ENCODE data around the gene TUBA3D.
"Not testable (repeated sequence)": the region's sequence is repeated elsewhere in the genome, so short reads cannot be mapped to it uniquely, and the experiment has no call there.

Gene TUBA3D

GRCh38 chr2:131492418-131493198, 16.7 kb downstream of the TUBA3D start:
- TF ChIP-seq, protein P1, sequence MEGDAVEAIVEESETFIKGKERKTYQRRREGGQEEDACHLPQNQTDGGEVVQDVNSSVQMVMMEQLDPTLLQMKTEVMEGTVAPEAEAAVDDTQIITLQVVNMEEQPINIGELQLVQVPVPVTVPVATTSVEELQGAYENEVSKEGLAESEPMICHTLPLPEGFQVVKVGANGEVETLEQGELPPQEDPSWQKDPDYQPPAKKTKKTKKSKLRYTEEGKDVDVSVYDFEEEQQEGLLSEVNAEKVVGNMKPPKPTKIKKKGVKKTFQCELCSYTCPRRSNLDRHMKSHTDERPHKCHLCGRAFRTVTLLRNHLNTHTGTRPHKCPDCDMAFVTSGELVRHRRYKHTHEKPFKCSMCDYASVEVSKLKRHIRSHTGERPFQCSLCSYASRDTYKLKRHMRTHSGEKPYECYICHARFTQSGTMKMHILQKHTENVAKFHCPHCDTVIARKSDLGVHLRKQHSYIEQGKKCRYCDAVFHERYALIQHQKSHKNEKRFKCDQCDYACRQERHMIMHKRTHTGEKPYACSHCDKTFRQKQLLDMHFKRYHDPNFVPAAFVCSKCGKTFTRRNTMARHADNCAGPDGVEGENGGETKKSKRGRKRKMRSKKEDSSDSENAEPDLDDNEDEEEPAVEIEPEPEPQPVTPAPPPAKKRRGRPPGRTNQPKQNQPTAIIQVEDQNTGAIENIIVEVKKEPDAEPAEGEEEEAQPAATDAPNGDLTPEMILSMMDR (IDR thresholded peaks at IDR 0.05; ENCODE audit: low read depth, low read length, missing control alignments) = peak; percentile 73
- DNase-seq (ENCODE audit: low read depth) = peak; percentile 93
- H3K4me3 ChIP-seq (ENCODE audit: low read depth, low read length) = peak overlapping the region; percentile 99

DNA sequence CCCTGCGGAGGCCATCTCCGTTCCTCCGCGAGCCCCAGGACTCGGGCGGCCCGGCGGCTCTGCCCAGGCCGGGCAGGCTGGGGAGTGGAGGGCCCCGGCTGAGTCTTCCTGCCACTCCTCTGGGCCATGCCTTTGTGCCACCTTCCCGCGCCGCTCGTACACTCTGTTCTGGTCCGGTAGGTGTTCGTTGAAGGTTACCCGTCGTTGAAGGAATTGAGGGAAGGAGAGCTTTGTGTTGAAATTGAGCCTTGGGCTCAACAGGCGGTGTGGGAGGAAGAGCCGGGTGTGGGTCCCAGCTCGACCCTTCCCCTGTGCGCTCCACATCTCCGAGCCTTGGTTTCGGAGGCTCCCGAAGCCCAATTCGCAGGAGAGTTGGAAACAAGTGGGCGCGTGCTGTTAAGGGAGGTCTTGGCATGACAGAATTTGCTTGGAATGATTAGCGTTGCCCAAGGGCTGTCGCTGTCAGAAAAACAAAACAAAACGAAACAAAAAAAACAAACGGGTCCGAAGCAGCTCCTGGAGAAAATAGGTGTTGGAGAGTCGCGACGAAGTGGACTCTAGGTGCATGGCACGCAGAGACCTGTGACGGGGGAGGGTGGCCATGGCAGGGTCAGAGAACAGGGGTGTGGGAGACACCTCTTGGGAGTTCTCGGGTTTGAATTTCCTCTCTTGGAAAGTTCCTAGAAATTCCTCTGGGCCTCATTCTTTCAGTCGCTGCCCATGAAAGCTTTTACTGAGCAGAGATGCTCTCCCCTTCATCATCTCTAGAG, 17.5 kb downstream of the TUBA3D start:
- H3K4me3 ChIP-seq (ENCODE audit: low read depth, low read length) = peak overlapping the region; percentile 99
- DNase-seq (ENCODE audit: low read depth) = no peak
- TF ChIP-seq, protein P1 (IDR thresholded peaks at IDR 0.05; ENCODE audit: low read depth, low read length, missing control alignments) = no peak

GRCh38 chr2:131495506-131495905, 19.6 kb downstream of the TUBA3D start:
- not testable (repeated sequence) for DNase-seq (ENCODE audit: low read depth); H3K4me3 ChIP-seq (ENCODE audit: low read depth, low read length)

GRCh38 chr2:131498321-131498973, 22.5 kb downstream of the TUBA3D start:
- DNase-seq (ENCODE audit: low read depth) = peak; percentile 49
- not testable (repeated sequence) for H3K4me3 ChIP-seq (ENCODE audit: low read depth, low read length)

- DNase-seq (ENCODE audit: low read depth) = not testable (repeated sequence)
These were observed 27.7 kb downstream of the TUBA3D start for GRCh38 chr2:131503587-131503986.

DNA sequence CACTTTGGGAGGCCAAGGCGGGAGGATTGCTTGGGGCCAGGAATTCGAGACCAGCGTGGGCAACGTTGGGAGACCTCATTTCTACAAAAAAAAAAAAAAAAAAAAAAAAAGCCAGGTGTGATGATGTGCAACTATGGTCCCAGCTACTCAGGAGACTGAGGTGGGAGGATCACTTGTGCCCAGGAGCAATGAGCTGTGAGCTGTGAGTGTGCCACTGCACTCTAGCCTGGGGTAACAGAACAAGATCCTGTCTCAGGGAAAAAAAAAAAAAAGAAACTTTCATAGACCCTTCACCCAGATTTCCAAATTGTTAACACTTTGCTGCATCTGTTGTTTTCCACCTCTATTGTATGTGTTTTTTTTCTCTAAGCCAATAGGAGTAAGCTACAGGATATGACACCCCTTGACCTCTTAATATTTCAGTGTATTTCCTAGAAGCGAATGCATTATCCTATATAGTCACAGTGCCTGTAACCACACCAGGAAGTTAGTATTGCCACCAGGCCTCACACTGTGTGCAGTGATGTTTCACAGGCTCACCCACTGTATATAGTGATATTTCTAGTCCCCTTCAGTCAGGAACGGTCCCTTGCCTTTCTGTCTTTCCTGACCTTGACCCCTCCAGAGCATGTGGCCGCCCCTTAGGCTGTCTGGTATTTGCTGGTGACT, 28.3 kb downstream of the TUBA3D start:
- H3K4me3 ChIP-seq (ENCODE audit: low read depth, low read length); DNase-seq (ENCODE audit: low read depth): not testable (repeated sequence)

More at GRCh38 chr2:131503587-131503986, 27.7 kb downstream of the TUBA3D start:
- H3K4me3 ChIP-seq (ENCODE audit: low read depth, low read length) = not testable (repeated sequence)

DNA sequence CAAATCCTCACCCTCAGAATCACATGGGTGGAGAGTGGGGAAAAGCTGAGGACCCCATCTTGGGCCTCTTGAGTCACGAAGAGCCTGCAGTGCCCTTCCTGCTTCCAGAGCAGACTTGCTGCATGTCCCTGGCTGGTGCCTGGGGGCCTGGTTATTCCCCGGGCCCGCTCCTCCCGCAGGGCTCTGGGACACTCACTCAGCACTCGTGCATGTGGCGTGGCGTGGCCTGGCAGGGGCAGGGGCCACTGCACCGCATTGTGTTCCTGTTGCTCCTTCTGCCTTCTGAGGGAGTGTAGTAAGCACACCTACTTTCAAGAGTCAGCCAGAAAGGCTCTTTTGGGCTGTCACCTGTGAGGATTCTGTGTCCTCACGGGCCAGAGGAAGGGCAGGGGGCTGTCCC, 33.7 kb downstream of the TUBA3D start:
- DNase-seq (ENCODE audit: low read depth) = no peak
- H3K4me3 ChIP-seq (ENCODE audit: low read depth, low read length) = no peak overlapping the region
- TF ChIP-seq, protein P1 (IDR thresholded peaks at IDR 0.05; ENCODE audit: low read depth, low read length, missing control alignments) = no peak

GRCh38 chr2:131511291-131511968, 35.5 kb downstream of the TUBA3D start:
- not testable (repeated sequence) for H3K4me3 ChIP-seq (ENCODE audit: low read depth, low read length); DNase-seq (ENCODE audit: low read depth)

GRCh38 chr2:131511969-131512870, 36.3 kb downstream of the TUBA3D start:
- not testable (repeated sequence) for H3K4me3 ChIP-seq (ENCODE audit: low read depth, low read length); DNase-seq (ENCODE audit: low read depth)

GRCh38 chr2:131514408-131515166, 38.7 kb downstream of the TUBA3D start:
- DNase-seq (ENCODE audit: low read depth); H3K4me3 ChIP-seq (ENCODE audit: low read depth, low read length): not testable (repeated sequence)

DNA sequence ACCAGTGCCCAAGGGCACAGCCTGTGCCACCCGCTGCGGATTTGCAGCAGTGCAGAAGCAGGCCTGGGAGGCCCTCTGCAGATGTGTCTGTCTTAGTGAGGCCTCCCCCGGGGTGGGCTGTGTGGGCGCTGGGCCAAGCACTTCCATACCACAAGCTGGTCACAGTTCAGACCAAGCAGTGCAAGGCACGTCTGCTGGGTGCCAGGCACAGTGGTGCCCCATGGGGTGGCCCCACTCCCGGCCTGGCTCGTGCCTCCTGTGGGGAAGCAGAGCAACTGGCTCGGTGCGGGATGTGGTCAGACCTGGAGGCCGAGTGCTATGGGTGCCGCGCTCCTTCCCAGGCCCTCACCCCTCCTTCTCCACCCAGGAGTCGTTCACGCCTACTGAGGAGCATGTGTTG, 39.3 kb downstream of the TUBA3D start:
- not testable (repeated sequence) for H3K4me3 ChIP-seq (ENCODE audit: low read depth, low read length); DNase-seq (ENCODE audit: low read depth)

Measured in GM12864 (cell line).